Panc1 (cell line): ENCODE measurements around the gene NEIL1. TPM values are rescaled to one million over a fixed set of nuclear protein-coding genes. Genes with fewer than 3 reads are reported as not detected.
A peak's percentile ranks its signal among the peaks of the same experiment; 100 is the strongest.
"Not testable (repeated sequence)": the region's sequence is repeated elsewhere in the genome, so short reads cannot be mapped to it uniquely, and the experiment has no call there.

ENCODE experiments used
- ATAC-seq: fragments of 200-7000 bp; cut with Tn5 transposase; 2 replicates; pipeline ENCODE4 v1.9.1; 2020; ENCODE audit warnings: mild to moderate bottlenecking, moderate library complexity
- Bru-seq: library from RNA; stranded (reverse); fragments of 400-500 nt; gene quantifications from one replicate; lab custom pipeline; 2021; lab: Mats Ljungman, UMichigan
- BruChase-seq, 2 experiments: library from RNA; stranded (reverse); fragments of 400-500 nt; gene quantifications; one replicate each; lab custom pipeline; 2021; lab: Mats Ljungman, UMichigan
- BruUV-seq: library from RNA; stranded (reverse); fragments of 400-500 nt; replicated peaks from 2 replicates; lab custom pipeline; 2021; lab: Mats Ljungman, UMichigan
- CTCF ChIA-PET: fragments of 300-600 bp; sonication (Branson Sonifier 250); formaldehyde crosslinking; loops from one replicate; lab custom pipeline; 2022; ENCODE audit warnings: antibody characterized with exemption; lab: Charles Lee
- POLR2A ChIA-PET: fragments of 300-600 bp; sonication (Branson Sonifier 250); formaldehyde crosslinking; loops from one replicate; lab custom pipeline; 2022; ENCODE audit warnings: antibody characterized with exemption; lab: Charles Lee
- DNase-seq: peaks from one replicate; pipeline ENCODE4 v3.0.0-alpha.2; 2010; ENCODE audit warnings: low read depth, low spot score
- H3K27ac ChIP-seq: 2 replicates; pipeline ENCODE4 v1.5.1; 2011; ENCODE audit warnings: mild to moderate bottlenecking, low read length, inconsistent platforms
- H3K27me3 ChIP-seq: fragments of 200-500 bp; sonication (Bioruptor generic); 2 replicates; pipeline ENCODE4 v1.6.0; 2014; ENCODE audit warnings: low read length, inconsistent platforms; ENCODE audit not compliant: control insufficient read depth, insufficient read depth
- H3K36me3 ChIP-seq: fragments of 200-500 bp; sonication (Bioruptor generic); 2 replicates; pipeline ENCODE4 v1.5.1; 2014; ENCODE audit warnings: inconsistent platforms, mild to moderate bottlenecking, low read length, moderate library complexity; ENCODE audit not compliant: control insufficient read depth, insufficient read depth
- H3K4me1 ChIP-seq: 2 replicates; pipeline ENCODE4 v1.5.1; 2011; ENCODE audit warnings: inconsistent platforms, mild to moderate bottlenecking, low read length, moderate library complexity; ENCODE audit not compliant: control insufficient read depth, insufficient read depth
- H3K4me3 ChIP-seq, 2 experiments: 2 replicates each; pipeline ENCODE4 v1.5.1; 2011 to 2012; ENCODE audit warnings: low read depth in 2 of 2, low read length in 2 of 2, mild to moderate bottlenecking in 2 of 2, inconsistent platforms in 1 of 2, moderate library complexity in 1 of 2
- H3K9me3 ChIP-seq: fragments of 200-500 bp; sonication (Bioruptor generic); 2 replicates; pipeline ENCODE4 v1.5.1; 2014; ENCODE audit warnings: low read depth, mild to moderate bottlenecking, inconsistent platforms, low read length, moderate library complexity; ENCODE audit not compliant: control insufficient read depth, insufficient read depth
- CTCF ChIP-seq: fragments of 450-650 bp; IDR thresholded peaks from 2 replicates; pipeline ENCODE4 v1.5.1; 2017; ENCODE audit warnings: mild to moderate bottlenecking
- POLR2AphosphoS5 ChIP-seq: IDR thresholded peaks from 2 replicates; pipeline ENCODE4 v1.6.1; 2012; ENCODE audit warnings: mild to moderate bottlenecking, low read depth, low read length, moderate library complexity
- SIN3A ChIP-seq: IDR thresholded peaks from 2 replicates; pipeline ENCODE4 v1.6.1; 2012; ENCODE audit warnings: low read depth, mild to moderate bottlenecking, low read length, moderate library complexity, borderline replicate concordance; ENCODE audit not compliant: insufficient read depth
- TCF7L2 ChIP-seq: IDR thresholded peaks from 2 replicates; pipeline ENCODE4 v1.6.1; 2011; ENCODE audit warnings: mild to moderate bottlenecking, low read depth, low read length, inconsistent platforms
- in situ Hi-C: cut with HindIII; loops from 2 replicates; pipeline ENCODE4 v1.10.0; 2016; ENCODE audit warnings: low sequenced_read_pairs, low pct_unique_long_range_greater_than_20kb
- intact Hi-C: fragments of 100-400 bp; cut with micrococcal nuclease; formaldehyde crosslinking; loops from one replicate; pipeline ENCODE4 v1.10.0; 2022; ENCODE audit not compliant: unreplicated experiment
- long read RNA-seq: library from polyadenylated mRNA; unstranded; transcript quantifications from one replicate; pipeline ENCODE4 v2.0.0, GENCODE V29; 2021; ENCODE audit not compliant: unreplicated experiment
- polyA plus RNA-seq: library from polyadenylated mRNA; unstranded; fragments of >200 nt; gene quantifications from one replicate; pipeline ENCODE4 v1.2.1, GENCODE V29; 2012; ENCODE audit warnings: missing spikeins; ENCODE audit not compliant: insufficient read length
- total RNA-seq: library from RNA; stranded (reverse); gene quantifications from one replicate; pipeline ENCODE4 v1.2.1, GENCODE V29; 2021; ENCODE audit not compliant: unreplicated experiment
- TF ChIP-seq, protein P1 (sequence below), 2 experiments: IDR thresholded peaks; 2 replicates each; pipeline ENCODE4 v1.6.1; 2011 to 2012; ENCODE audit warnings: low read depth in 2 of 2, control low read depth in 1 of 2, low read length in 1 of 2, mild to moderate bottlenecking in 1 of 2, moderate library complexity in 1 of 2; ENCODE audit not compliant: insufficient read depth in 1 of 2

NEIL1 gene
- total RNA-seq: 3.4 TPM
- 9.3 TPM for polyA plus RNA-seq
- percentile 33 among the genes with signal in this experiment for Bru-seq, nascent RNA
- BruChase-seq, experiment 1, labeled RNA remaining after a 2-hour chase: percentile 37 among the genes with signal in this experiment
- BruChase-seq, experiment 2, labeled RNA remaining after a 6-hour chase: percentile 41 among the genes with signal in this experiment
- long read RNA-seq, partial matches to known transcripts: 2 of 6 reads
- long read RNA-seq, other reads (novel, unspliced or antisense): 3 of 6 reads

GRCh38 chr15:75346796-75347221 lies at the start of gene NEIL1:
Gene NEIL1 (plus strand): TSS chr15:75347039. CDS start chr15:75348906, 1,867 bp downstream.
- ATAC-seq (no peak), DNase-seq (no peak)
- Histone ChIP-seq H3K4me3 (peak within 1 kb of the TSS; percentile 52 to 67), H3K4me1 (no peaks in the 10 kb centered on the region), H3K27ac (peak within 1 kb of the TSS; percentile 48), H3K9me3 (no peaks in the 10 kb centered on the region), H3K27me3 (no peaks in the 10 kb centered on the region), H3K36me3 (no peaks in the 10 kb centered on the region)
- ChIA-PET POLR2A (interaction anchor here (0.6 kb wide), 1 partner anchor 89 kb away, joined by 3 read pairs; no protein-coding TSS in a partner anchor), CTCF (interaction anchor here (0.6 to 0.7 kb wide), 2 partner anchors 105 to 316 kb away, joined by 3 to 4 read pairs; no protein-coding TSS in a partner anchor)
- intact Hi-C loops: no loop called here
- BruUV-seq: no TSS peak
- TF ChIP-seq, protein P1, sequence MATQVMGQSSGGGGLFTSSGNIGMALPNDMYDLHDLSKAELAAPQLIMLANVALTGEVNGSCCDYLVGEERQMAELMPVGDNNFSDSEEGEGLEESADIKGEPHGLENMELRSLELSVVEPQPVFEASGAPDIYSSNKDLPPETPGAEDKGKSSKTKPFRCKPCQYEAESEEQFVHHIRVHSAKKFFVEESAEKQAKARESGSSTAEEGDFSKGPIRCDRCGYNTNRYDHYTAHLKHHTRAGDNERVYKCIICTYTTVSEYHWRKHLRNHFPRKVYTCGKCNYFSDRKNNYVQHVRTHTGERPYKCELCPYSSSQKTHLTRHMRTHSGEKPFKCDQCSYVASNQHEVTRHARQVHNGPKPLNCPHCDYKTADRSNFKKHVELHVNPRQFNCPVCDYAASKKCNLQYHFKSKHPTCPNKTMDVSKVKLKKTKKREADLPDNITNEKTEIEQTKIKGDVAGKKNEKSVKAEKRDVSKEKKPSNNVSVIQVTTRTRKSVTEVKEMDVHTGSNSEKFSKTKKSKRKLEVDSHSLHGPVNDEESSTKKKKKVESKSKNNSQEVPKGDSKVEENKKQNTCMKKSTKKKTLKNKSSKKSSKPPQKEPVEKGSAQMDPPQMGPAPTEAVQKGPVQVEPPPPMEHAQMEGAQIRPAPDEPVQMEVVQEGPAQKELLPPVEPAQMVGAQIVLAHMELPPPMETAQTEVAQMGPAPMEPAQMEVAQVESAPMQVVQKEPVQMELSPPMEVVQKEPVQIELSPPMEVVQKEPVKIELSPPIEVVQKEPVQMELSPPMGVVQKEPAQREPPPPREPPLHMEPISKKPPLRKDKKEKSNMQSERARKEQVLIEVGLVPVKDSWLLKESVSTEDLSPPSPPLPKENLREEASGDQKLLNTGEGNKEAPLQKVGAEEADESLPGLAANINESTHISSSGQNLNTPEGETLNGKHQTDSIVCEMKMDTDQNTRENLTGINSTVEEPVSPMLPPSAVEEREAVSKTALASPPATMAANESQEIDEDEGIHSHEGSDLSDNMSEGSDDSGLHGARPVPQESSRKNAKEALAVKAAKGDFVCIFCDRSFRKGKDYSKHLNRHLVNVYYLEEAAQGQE (IDR thresholded peaks at IDR 0.05; ENCODE audit: insufficient read depth in 1 of 2, low read depth in 2 of 2, low read length in 1 of 2): no peak
- no peak for TF ChIP-seq SIN3A
- no peak for TF ChIP-seq TCF7L2
- no peak for TF ChIP-seq POLR2AphosphoS5
- TF ChIP-seq CTCF: no peak
- in situ Hi-C loops: no loop called here

- peak; percentile 99 for ATAC-seq
- BruUV-seq, H3K36me3 ChIP-seq, H3K9me3 ChIP-seq, DNase-seq, H3K4me3 ChIP-seq, POLR2A ChIA-PET, H3K4me1 ChIP-seq, H3K27me3 ChIP-seq, CTCF ChIA-PET, H3K27ac ChIP-seq, intact Hi-C loops, in situ Hi-C loops: not testable (repeated sequence)
Observed at GRCh38 chr15:75298541-75299310, 48.1 kb upstream of the NEIL1 start.
